GM12878 (cell line): ENCODE measurements around the gene BEAN1.
A peak's percentile ranks its signal among the peaks of the same experiment; 100 is the strongest.

Source experiments
- BHLHE40 ChIP-seq, 2 experiments: fragments of 450-650 bp in 1 of 2; IDR thresholded peaks; 2 replicates each; pipeline ENCODE4 v1.6.1; 2011 to 2017; ENCODE audit warnings: low read depth in 2 of 2, borderline replicate concordance in 1 of 2, improper control_type of control experiment in 1 of 2, low read length in 1 of 2, mild to moderate bottlenecking in 1 of 2
- CTCF ChIP-seq, 3 experiments: IDR thresholded peaks in 2 of 3; conservative IDR thresholded peaks in 1 of 3; 2 replicates each; pipeline ENCODE4 v1.5.1; 2011; ENCODE audit warnings: low read depth in 3 of 3, low read length in 3 of 3, mild to moderate bottlenecking in 3 of 3, control low read depth in 2 of 3, moderate library complexity in 2 of 3, inconsistent platforms in 1 of 3, mixed read lengths in 1 of 3; ENCODE audit not compliant: control insufficient read depth in 2 of 3, insufficient read depth in 1 of 3; ENCODE audit errors: extremely low read depth in 1 of 3
- EP300 ChIP-seq, 2 experiments: fragments of 150-350 bp in 1 of 2; IDR thresholded peaks; 2 replicates each; pipeline ENCODE4 v1.6.1; 2011 to 2012; ENCODE audit warnings: low read depth in 2 of 2, low read length in 2 of 2, borderline replicate concordance in 1 of 2, improper control_type of control experiment in 1 of 2, inconsistent platforms in 1 of 2; ENCODE audit not compliant: control insufficient read depth in 1 of 2
- EZH2 ChIP-seq: IDR thresholded peaks from 2 replicates; pipeline ENCODE4 v1.6.1; 2012; ENCODE audit warnings: low read depth, mild to moderate bottlenecking, control low read depth, inconsistent platforms, low read length, borderline replicate concordance; ENCODE audit not compliant: control insufficient read depth
- NR2F1 ChIP-seq: fragments of 450-650 bp; conservative IDR thresholded peaks from 2 replicates; pipeline ENCODE4 v1.6.1; 2017; ENCODE audit warnings: mild to moderate bottlenecking
- RAD21 ChIP-seq: IDR thresholded peaks from 2 replicates; pipeline ENCODE4 v1.6.1; 2011; ENCODE audit warnings: mild to moderate bottlenecking, low read depth, low read length, moderate library complexity; ENCODE audit not compliant: insufficient read depth
- TAF1 ChIP-seq: IDR thresholded peaks from 2 replicates; pipeline ENCODE4 v1.6.1; 2011; ENCODE audit warnings: mild to moderate bottlenecking, low read depth, low read length, borderline replicate concordance
- USF1 ChIP-seq: IDR thresholded peaks from 2 replicates; pipeline ENCODE4 v1.6.1; 2011; ENCODE audit warnings: borderline replicate concordance, low read depth, mild to moderate bottlenecking, moderate library complexity, mixed read lengths, low read length; ENCODE audit not compliant: insufficient read depth; ENCODE audit errors: extremely low read length
- USF2 ChIP-seq: IDR thresholded peaks from 2 replicates; pipeline ENCODE4 v1.6.1; 2011; ENCODE audit warnings: low read depth, low read length, improper control_type of control experiment, borderline replicate concordance
- ZSCAN29 ChIP-seq: fragments of 450-650 bp; IDR thresholded peaks from 2 replicates; pipeline ENCODE4 v1.6.1; 2017; ENCODE audit warnings: mild to moderate bottlenecking, moderate library complexity

GRCh38 chr16:66474750-66475199 is 47.7 kb downstream of the BEAN1 start:
- TF ChIP-seq CTCF (IDR thresholded peaks at IDR 0.05 in 2 of 3, conservative IDR thresholded peaks at IDR 0.05 in 1 of 3; ENCODE audit: control insufficient read depth in 2 of 3, extremely low read depth in 1 of 3, insufficient read depth in 1 of 3, low read depth in 3 of 3, low read length in 3 of 3) (no peak), ZSCAN29 (no peak), NR2F1 (no peak), EZH2 (no peak), USF1 (no peak), USF2 (no peak), TAF1 (no peak), BHLHE40 (IDR thresholded peaks at IDR 0.05; ENCODE audit: borderline replicate concordance in 1 of 2, low read depth in 2 of 2, low read length in 1 of 2) (peak in 1 of 2 experiments; percentile 73; a peak in 1 of 4 replicates), EP300 (IDR thresholded peaks at IDR 0.05; ENCODE audit: borderline replicate concordance in 1 of 2, control insufficient read depth in 1 of 2, low read depth in 2 of 2, low read length in 2 of 2) (no peak), RAD21 (no peak)
